H9 (cell line): Measurements from ENCODE around the gene SLC9A9. TPM values are rescaled to one million over a fixed set of nuclear protein-coding genes. Genes with fewer than 3 reads are reported as not detected.

Experiments
- DNase-seq: peaks from one replicate; pipeline ENCODE4 v3.0.0-alpha.2; 2017
- H2AFZ ChIP-seq: one replicate; pipeline ENCODE4 v1.6.1; 2013; ENCODE audit warnings: mild to moderate bottlenecking, low read length, control low read depth, moderate library complexity
- H2AK5ac ChIP-seq: 2 replicates; pipeline ENCODE4 v1.6.1; 2013; ENCODE audit warnings: low read length, control low read depth, mixed read lengths; ENCODE audit not compliant: insufficient read length
- H2BK120ac ChIP-seq: one replicate; pipeline ENCODE4 v1.6.1; 2013; ENCODE audit warnings: low read depth, mild to moderate bottlenecking, low read length, control low read depth, inconsistent platforms; ENCODE audit not compliant: poor library complexity, severe bottlenecking
- H2BK12ac ChIP-seq: 2 replicates; pipeline ENCODE4 v1.6.1; 2013; ENCODE audit warnings: low read length, control low read depth, mixed read lengths, low read depth; ENCODE audit not compliant: insufficient read length
- H2BK15ac ChIP-seq: 2 replicates; pipeline ENCODE4 v1.6.1; 2013; ENCODE audit warnings: low read depth, low read length, control low read depth
- H2BK20ac ChIP-seq: one replicate; pipeline ENCODE4 v1.6.1; 2013; ENCODE audit warnings: low read depth, mild to moderate bottlenecking, low read length, control low read depth, inconsistent platforms; ENCODE audit not compliant: poor library complexity, severe bottlenecking
- H2BK5ac ChIP-seq: 2 replicates; pipeline ENCODE4 v1.6.1; 2013; ENCODE audit warnings: low read length, control low read depth, mixed read lengths; ENCODE audit not compliant: insufficient read length
- H3K14ac ChIP-seq: 2 replicates; pipeline ENCODE4 v1.6.1; 2013; ENCODE audit warnings: low read length, control low read depth; ENCODE audit not compliant: insufficient read depth
- H3K18ac ChIP-seq: 2 replicates; pipeline ENCODE4 v1.6.1; 2013; ENCODE audit warnings: low read depth, mild to moderate bottlenecking, mixed read lengths, low read length, control low read depth; ENCODE audit not compliant: insufficient read length
- H3K23ac ChIP-seq: 2 replicates; pipeline ENCODE4 v1.6.1; 2013; ENCODE audit warnings: low read length, control low read depth, mixed read lengths, low read depth; ENCODE audit not compliant: insufficient read length
- H3K23me2 ChIP-seq: 2 replicates; pipeline ENCODE4 v1.6.1; 2013; ENCODE audit warnings: low read depth, mild to moderate bottlenecking, mixed read lengths, low read length, control low read depth; ENCODE audit not compliant: insufficient read length, poor library complexity, severe bottlenecking
- H3K27ac ChIP-seq: 2 replicates; pipeline ENCODE4 v1.5.1; 2013; ENCODE audit warnings: low read length, control low read depth, mixed read lengths, low read depth; ENCODE audit not compliant: insufficient read length
- H3K27me3 ChIP-seq: 2 replicates; pipeline ENCODE4 v1.6.1; 2013; ENCODE audit warnings: low read length, control low read depth, inconsistent platforms; ENCODE audit not compliant: insufficient read depth
- H3K4ac ChIP-seq: 2 replicates; pipeline ENCODE4 v1.6.1; 2013; ENCODE audit warnings: low read depth, mild to moderate bottlenecking, control low read depth, inconsistent platforms, low read length, moderate library complexity
- H3K4me1 ChIP-seq: 2 replicates; pipeline ENCODE4 v1.6.1; 2013; ENCODE audit warnings: low read length, control low read depth, inconsistent platforms; ENCODE audit not compliant: insufficient read depth
- H3K4me2 ChIP-seq: 2 replicates; pipeline ENCODE4 v1.6.1; 2013; ENCODE audit warnings: low read length, control low read depth, mixed read lengths; ENCODE audit not compliant: insufficient read length, insufficient read depth
- H3K56ac ChIP-seq: 2 replicates; pipeline ENCODE4 v1.6.1; 2013; ENCODE audit warnings: low read depth, mild to moderate bottlenecking, mixed read lengths, low read length, control low read depth; ENCODE audit not compliant: insufficient read length
- H3K79me1 ChIP-seq: 2 replicates; pipeline ENCODE4 v1.6.1; 2013; ENCODE audit warnings: low read depth, mild to moderate bottlenecking, moderate library complexity, low read length, control low read depth, inconsistent platforms; ENCODE audit not compliant: insufficient read depth, poor library complexity, severe bottlenecking
- H3K79me2 ChIP-seq: 2 replicates; pipeline ENCODE4 v1.6.1; 2013; ENCODE audit warnings: low read length, control low read depth, inconsistent platforms; ENCODE audit not compliant: insufficient read depth
- H3K9ac ChIP-seq: 2 replicates; pipeline ENCODE4 v1.6.1; 2013; ENCODE audit warnings: low read length, control low read depth, mixed read lengths; ENCODE audit not compliant: insufficient read length; ENCODE audit errors: extremely low read depth
- H3K9me3 ChIP-seq: one replicate; pipeline ENCODE4 v1.6.1; 2013; ENCODE audit warnings: low read depth, low read length, inconsistent platforms; ENCODE audit not compliant: control insufficient read depth
- H3T11ph ChIP-seq: one replicate; pipeline ENCODE4 v1.6.1; 2013; ENCODE audit warnings: mild to moderate bottlenecking, low read length, control low read depth, inconsistent platforms
- H4K20me1 ChIP-seq: one replicate; pipeline ENCODE4 v1.6.1; 2013; ENCODE audit not compliant: control insufficient read depth, insufficient read length, insufficient read depth
- H4K5ac ChIP-seq: 2 replicates; pipeline ENCODE4 v1.6.1; 2013; ENCODE audit warnings: low read depth, mild to moderate bottlenecking, mixed read lengths, low read length, control low read depth; ENCODE audit not compliant: insufficient read length
- H4K8ac ChIP-seq: replicated peaks from 2 replicates; pipeline ENCODE4 v1.6.1; 2013; ENCODE audit warnings: low read length, control low read depth, mixed read lengths, low read depth; ENCODE audit not compliant: insufficient read length
- H4K91ac ChIP-seq: 2 replicates; pipeline ENCODE4 v1.6.1; 2013; ENCODE audit warnings: low read depth, mild to moderate bottlenecking, moderate library complexity, mixed read lengths, low read length, control low read depth; ENCODE audit not compliant: insufficient read length
- H3K27ac Mint-ChIP-seq, 3 experiments: 2 replicates in 2 of 3; 3 replicates in 1 of 3; pipeline ENCODE4 v1.8.0; 2020 to 2021; ENCODE audit warnings: mixed read lengths in 3 of 3, mild to moderate bottlenecking in 1 of 3, moderate library complexity in 1 of 3
- H3K27me3 Mint-ChIP-seq: 2 replicates; pipeline ENCODE4 v1.8.0; 2021; ENCODE audit warnings: low read depth, mild to moderate bottlenecking, moderate library complexity, mixed read lengths
- H3K36me3 Mint-ChIP-seq, 3 experiments: 2 replicates in 2 of 3; 3 replicates in 1 of 3; pipeline ENCODE4 v1.8.0; 2020 to 2021; ENCODE audit warnings: low read depth in 3 of 3, mixed read lengths in 3 of 3; ENCODE audit not compliant: insufficient read depth in 1 of 3
- H3K4me1 Mint-ChIP-seq, 2 experiments: 2 replicates each; pipeline ENCODE4 v1.8.0; 2020; ENCODE audit warnings: mixed read lengths in 2 of 2
- H3K4me3 Mint-ChIP-seq, 2 experiments: 2 replicates in 1 of 2; 3 replicates in 1 of 2; pipeline ENCODE4 v1.8.0; 2020 to 2021; ENCODE audit warnings: mild to moderate bottlenecking in 2 of 2, mixed read lengths in 2 of 2, moderate library complexity in 1 of 2
- H3K9me3 Mint-ChIP-seq, 2 experiments: 2 replicates in 1 of 2; 3 replicates in 1 of 2; pipeline ENCODE4 v1.8.0; 2020; ENCODE audit warnings: mild to moderate bottlenecking in 2 of 2, mixed read lengths in 2 of 2, moderate library complexity in 1 of 2
- CTCF ChIP-seq: fragments of 200-600 bp; sonication (generic); conservative IDR thresholded peaks from 3 replicates; pipeline ENCODE4 v1.8.0; 2021; ENCODE audit warnings: antibody characterized with exemption, mild to moderate bottlenecking
- WGBS: extraction: QIAGEN DNeasy Blood & Tissue Kit; methylation state at CpG from one replicate; pipeline ENCODE4 v1.1.7; 2013; ENCODE audit warnings: missing lambda C conversion rate, low lambda C conversion rate, mixed read lengths; ENCODE audit not compliant: insufficient read length; ENCODE audit errors: extremely low coverage; 5-methylcytosine and 5-hydroxymethylcytosine counted together
- total RNA-seq: library from RNA; stranded (reverse); gene quantifications from 2 replicates; pipeline ENCODE4 v1.2.1, GENCODE V29; 2021

The SLC9A9 gene
- total RNA-seq, 1 experiment from 2014 or later = 0.35 TPM

DNA sequence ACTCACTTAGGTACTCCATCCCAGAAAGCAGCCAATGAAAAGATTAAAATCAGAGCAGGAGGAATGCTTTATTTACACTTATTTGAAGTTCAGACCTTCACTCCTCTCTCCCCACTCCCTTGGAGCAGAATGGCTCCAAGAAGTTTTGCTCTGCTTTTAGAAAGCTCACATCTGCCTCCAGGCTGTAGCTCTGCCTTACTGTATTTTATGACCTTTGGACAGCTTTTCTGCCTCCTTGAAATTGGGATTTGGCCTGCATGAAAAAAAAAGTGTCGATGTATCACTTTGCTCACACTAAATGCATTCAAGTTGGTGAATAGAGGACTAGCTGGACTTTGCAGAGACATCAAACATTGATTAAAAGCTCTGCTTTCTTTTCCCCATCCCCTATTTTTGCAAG, 95.3 kb downstream of the SLC9A9 start:
- Histone ChIP-seq H3K4ac (no peak overlapping the region), H3K4me2 (no peak overlapping the region), H3K23me2 (no peaks in the 10 kb centered on the region), H3K27ac (no peak overlapping the region), H4K91ac (no peak overlapping the region), H4K8ac (no peak overlapping the region), H3T11ph (no peak overlapping the region), H2BK15ac (no peak overlapping the region), H3K79me1 (no peaks in the 10 kb centered on the region), H3K56ac (no peak overlapping the region), H4K20me1 (no peaks in the 10 kb centered on the region), H2BK12ac (no peak overlapping the region), H3K18ac (no peak overlapping the region), H4K5ac (no peak overlapping the region), H3K4me1 (no peaks in the 10 kb centered on the region), H3K9me3 (no peaks in the 10 kb centered on the region), H2AFZ (no peak overlapping the region), H3K79me2 (no peaks in the 10 kb centered on the region), H3K9ac (no peak overlapping the region), H2AK5ac (no peak overlapping the region), H3K27me3 (no peaks in the 10 kb centered on the region), H2BK20ac (no peak overlapping the region), H2BK120ac (no peak overlapping the region), H2BK5ac (no peak overlapping the region), H3K23ac (no peak overlapping the region), H3K14ac (no peak overlapping the region)
- H3K9me3 Mint-ChIP-seq = no peaks in the 10 kb centered on the region
- peaks cover 3 to 5% of the 10 kb centered on the region in 2 experiments; a peak in 2 of 4 replicates for H3K4me1 Mint-ChIP-seq
- no peaks in the 10 kb centered on the region for H3K36me3 Mint-ChIP-seq
- TF ChIP-seq CTCF = no peak
- H3K4me3 Mint-ChIP-seq = no peak overlapping the region
- H3K27ac Mint-ChIP-seq = no peak overlapping the region
- DNase-seq = no peak
- 0 out of 2 replicates have a peak, but pooled peaks cover 1% of the 10 kb centered on the region for H3K27me3 Mint-ChIP-seq
- WGBS = no CpG with 5 or more reads among the region's 1 CpG
